ENCODE data around the gene FBXO34. TPM values are rescaled to one million over a fixed set of nuclear protein-coding genes. Genes with fewer than 3 reads are reported as not detected.

The FBXO34 gene, protein sequence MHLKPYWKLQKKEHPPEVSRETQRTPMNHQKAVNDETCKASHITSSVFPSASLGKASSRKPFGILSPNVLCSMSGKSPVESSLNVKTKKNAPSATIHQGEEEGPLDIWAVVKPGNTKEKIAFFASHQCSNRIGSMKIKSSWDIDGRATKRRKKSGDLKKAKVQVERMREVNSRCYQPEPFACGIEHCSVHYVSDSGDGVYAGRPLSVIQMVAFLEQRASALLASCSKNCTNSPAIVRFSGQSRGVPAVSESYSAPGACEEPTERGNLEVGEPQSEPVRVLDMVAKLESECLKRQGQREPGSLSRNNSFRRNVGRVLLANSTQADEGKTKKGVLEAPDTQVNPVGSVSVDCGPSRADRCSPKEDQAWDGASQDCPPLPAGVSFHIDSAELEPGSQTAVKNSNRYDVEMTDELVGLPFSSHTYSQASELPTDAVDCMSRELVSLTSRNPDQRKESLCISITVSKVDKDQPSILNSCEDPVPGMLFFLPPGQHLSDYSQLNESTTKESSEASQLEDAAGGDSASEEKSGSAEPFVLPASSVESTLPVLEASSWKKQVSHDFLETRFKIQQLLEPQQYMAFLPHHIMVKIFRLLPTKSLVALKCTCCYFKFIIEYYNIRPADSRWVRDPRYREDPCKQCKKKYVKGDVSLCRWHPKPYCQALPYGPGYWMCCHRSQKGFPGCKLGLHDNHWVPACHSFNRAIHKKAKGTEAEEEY
- total RNA-seq (2021), result 13.5 to 14.2 TPM (median 13.9 TPM) in 3 replicates
- Bru-seq, nascent RNA, result percentile 79 among the genes with signal in this experiment
- long read RNA-seq, experiment 1, transcript FBXO34-201 (2 exons, 3,464 nt), result major isoform, 67 of 79 reads
- long read RNA-seq, experiment 1, partial matches to known transcripts, result 9 of 79 reads
- long read RNA-seq, experiment 1, other reads (novel, unspliced or antisense), result 3 of 79 reads
- long read RNA-seq, experiment 2, transcript FBXO34-201 (2 exons, 3,464 nt), result major isoform, 5 of 16 reads
- long read RNA-seq, experiment 2, partial matches to known transcripts, result 0 of 16 reads
- long read RNA-seq, experiment 2, other reads (novel, unspliced or antisense), result 11 of 16 reads
- long read RNA-seq, experiment 3, partial matches to known transcripts, result 0 of 1 reads
- long read RNA-seq, experiment 3, other reads (novel, unspliced or antisense), result 1 of 1 reads

DNA sequence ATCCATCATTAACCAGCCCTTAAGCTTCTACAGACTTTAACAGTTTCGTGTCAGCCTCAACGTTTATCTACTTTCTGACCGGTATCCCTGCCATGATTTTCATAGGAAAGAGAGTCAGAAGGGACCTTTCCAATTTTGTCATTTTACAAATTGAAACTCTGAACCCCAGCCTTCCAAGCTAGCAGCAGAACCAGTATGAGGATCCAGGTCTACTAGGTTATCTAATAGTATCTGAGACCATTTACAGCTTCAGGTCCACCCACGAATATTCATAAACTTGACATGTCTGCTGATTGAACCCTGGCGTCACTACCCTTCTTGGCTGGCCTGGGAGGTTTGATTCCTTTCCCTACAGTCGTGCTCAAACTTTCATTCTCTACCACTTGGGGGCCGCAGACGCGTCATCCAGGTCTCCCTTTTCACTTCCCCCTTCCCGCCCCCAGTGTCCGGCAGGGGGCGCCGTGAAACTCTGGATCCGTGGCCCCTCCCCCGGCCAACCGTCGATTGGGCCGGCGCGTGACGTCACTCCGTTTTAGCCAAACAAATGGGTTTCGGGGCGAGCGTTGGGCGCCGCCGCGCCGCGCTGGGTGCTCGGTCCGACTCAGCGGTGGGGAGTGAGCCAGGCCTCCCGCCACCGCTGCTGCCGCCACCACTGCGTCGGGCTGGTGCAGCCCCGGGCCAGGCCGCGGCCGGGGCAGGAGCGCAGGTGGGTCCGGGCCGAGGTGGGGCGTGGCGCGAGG lies at the start of gene FBXO34:
Gene FBXO34 (plus strand): TSS at position 590 of the 740 bp plus-strand sequence. CDS start 78,970 bp downstream, outside the sequence.
- Mint-ChIP-seq H3K4me1 (peaks cover 27% of the 10 kb centered on the region), H3K27ac (peak within 1 kb of the TSS; percentile 89), H3K9me3 (no peaks in the 10 kb centered on the region), H3K27me3 (ENCODE audit: low read depth) (no peaks in the 10 kb centered on the region), H3K4me3 (peak within 1 kb of the TSS; percentile 84), H3K36me3 (no peaks in the 10 kb centered on the region; the same call in none of the 2 replicates)
- ATAC-seq, result peak; percentile 90
- ChIA-PET CTCF (interaction anchor here (0.6 to 4.2 kb wide), 11 partner anchors 8 to 220 kb away, joined by 3 to 48 read pairs (median 3); partner anchors contain the start of gene MAPK1IP1L), POLR2A (interaction anchor here (1.5 kb wide), 1 partner anchor 34 kb away, joined by 3 read pairs; no protein-coding TSS in a partner anchor)
- DNase-seq (ENCODE audit: low spot score), result peak; percentile 99
- no peak for TF ChIP-seq CREB1 (CRISPR knock-in tag; IDR thresholded peaks at IDR 0.05)
- no peak for TF ChIP-seq ELF4 (CRISPR knock-in tag; IDR thresholded peaks at IDR 0.05; ENCODE audit: low read depth)
- TF ChIP-seq, protein P1, sequence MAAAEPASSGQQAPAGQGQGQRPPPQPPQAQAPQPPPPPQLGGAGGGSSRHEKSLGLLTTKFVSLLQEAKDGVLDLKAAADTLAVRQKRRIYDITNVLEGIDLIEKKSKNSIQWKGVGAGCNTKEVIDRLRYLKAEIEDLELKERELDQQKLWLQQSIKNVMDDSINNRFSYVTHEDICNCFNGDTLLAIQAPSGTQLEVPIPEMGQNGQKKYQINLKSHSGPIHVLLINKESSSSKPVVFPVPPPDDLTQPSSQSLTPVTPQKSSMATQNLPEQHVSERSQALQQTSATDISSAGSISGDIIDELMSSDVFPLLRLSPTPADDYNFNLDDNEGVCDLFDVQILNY (CRISPR knock-in tag; IDR thresholded peaks at IDR 0.05), result peak; percentile 85
- TF ChIP-seq, protein P2, sequence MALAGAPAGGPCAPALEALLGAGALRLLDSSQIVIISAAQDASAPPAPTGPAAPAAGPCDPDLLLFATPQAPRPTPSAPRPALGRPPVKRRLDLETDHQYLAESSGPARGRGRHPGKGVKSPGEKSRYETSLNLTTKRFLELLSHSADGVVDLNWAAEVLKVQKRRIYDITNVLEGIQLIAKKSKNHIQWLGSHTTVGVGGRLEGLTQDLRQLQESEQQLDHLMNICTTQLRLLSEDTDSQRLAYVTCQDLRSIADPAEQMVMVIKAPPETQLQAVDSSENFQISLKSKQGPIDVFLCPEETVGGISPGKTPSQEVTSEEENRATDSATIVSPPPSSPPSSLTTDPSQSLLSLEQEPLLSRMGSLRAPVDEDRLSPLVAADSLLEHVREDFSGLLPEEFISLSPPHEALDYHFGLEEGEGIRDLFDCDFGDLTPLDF (CRISPR knock-in tag; IDR thresholded peaks at IDR 0.05), result no peak
- TF ChIP-seq, protein P3, sequence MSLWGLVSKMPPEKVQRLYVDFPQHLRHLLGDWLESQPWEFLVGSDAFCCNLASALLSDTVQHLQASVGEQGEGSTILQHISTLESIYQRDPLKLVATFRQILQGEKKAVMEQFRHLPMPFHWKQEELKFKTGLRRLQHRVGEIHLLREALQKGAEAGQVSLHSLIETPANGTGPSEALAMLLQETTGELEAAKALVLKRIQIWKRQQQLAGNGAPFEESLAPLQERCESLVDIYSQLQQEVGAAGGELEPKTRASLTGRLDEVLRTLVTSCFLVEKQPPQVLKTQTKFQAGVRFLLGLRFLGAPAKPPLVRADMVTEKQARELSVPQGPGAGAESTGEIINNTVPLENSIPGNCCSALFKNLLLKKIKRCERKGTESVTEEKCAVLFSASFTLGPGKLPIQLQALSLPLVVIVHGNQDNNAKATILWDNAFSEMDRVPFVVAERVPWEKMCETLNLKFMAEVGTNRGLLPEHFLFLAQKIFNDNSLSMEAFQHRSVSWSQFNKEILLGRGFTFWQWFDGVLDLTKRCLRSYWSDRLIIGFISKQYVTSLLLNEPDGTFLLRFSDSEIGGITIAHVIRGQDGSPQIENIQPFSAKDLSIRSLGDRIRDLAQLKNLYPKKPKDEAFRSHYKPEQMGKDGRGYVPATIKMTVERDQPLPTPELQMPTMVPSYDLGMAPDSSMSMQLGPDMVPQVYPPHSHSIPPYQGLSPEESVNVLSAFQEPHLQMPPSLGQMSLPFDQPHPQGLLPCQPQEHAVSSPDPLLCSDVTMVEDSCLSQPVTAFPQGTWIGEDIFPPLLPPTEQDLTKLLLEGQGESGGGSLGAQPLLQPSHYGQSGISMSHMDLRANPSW (CRISPR knock-in tag; conservative IDR thresholded peaks at IDR 0.05; ENCODE audit: low read depth), result no peak
- TF ChIP-seq, protein P4, sequence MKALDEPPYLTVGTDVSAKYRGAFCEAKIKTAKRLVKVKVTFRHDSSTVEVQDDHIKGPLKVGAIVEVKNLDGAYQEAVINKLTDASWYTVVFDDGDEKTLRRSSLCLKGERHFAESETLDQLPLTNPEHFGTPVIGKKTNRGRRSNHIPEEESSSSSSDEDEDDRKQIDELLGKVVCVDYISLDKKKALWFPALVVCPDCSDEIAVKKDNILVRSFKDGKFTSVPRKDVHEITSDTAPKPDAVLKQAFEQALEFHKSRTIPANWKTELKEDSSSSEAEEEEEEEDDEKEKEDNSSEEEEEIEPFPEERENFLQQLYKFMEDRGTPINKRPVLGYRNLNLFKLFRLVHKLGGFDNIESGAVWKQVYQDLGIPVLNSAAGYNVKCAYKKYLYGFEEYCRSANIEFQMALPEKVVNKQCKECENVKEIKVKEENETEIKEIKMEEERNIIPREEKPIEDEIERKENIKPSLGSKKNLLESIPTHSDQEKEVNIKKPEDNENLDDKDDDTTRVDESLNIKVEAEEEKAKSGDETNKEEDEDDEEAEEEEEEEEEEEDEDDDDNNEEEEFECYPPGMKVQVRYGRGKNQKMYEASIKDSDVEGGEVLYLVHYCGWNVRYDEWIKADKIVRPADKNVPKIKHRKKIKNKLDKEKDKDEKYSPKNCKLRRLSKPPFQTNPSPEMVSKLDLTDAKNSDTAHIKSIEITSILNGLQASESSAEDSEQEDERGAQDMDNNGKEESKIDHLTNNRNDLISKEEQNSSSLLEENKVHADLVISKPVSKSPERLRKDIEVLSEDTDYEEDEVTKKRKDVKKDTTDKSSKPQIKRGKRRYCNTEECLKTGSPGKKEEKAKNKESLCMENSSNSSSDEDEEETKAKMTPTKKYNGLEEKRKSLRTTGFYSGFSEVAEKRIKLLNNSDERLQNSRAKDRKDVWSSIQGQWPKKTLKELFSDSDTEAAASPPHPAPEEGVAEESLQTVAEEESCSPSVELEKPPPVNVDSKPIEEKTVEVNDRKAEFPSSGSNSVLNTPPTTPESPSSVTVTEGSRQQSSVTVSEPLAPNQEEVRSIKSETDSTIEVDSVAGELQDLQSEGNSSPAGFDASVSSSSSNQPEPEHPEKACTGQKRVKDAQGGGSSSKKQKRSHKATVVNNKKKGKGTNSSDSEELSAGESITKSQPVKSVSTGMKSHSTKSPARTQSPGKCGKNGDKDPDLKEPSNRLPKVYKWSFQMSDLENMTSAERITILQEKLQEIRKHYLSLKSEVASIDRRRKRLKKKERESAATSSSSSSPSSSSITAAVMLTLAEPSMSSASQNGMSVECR (CRISPR knock-in tag; IDR thresholded peaks at IDR 0.05; ENCODE audit: borderline replicate concordance), result no peak
- TF ChIP-seq, protein P5, sequence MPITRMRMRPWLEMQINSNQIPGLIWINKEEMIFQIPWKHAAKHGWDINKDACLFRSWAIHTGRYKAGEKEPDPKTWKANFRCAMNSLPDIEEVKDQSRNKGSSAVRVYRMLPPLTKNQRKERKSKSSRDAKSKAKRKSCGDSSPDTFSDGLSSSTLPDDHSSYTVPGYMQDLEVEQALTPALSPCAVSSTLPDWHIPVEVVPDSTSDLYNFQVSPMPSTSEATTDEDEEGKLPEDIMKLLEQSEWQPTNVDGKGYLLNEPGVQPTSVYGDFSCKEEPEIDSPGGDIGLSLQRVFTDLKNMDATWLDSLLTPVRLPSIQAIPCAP (CRISPR knock-in tag; IDR thresholded peaks at IDR 0.05), result no peak
- no peak for TF ChIP-seq PRRX2 (CRISPR knock-in tag; IDR thresholded peaks at IDR 0.05)
- no peak for TF ChIP-seq NR2C2 (CRISPR knock-in tag; IDR thresholded peaks at IDR 0.05)
- TF ChIP-seq NR3C1 (CRISPR knock-in tag; conservative IDR thresholded peaks at IDR 0.05; ENCODE audit: low read depth), result no peak
- TF ChIP-seq JUN (CRISPR knock-in tag; IDR thresholded peaks at IDR 0.05), result no peak
- no peak for TF ChIP-seq ATF1 (CRISPR knock-in tag; IDR thresholded peaks at IDR 0.05)
- TF ChIP-seq EMX1 (CRISPR knock-in tag; IDR thresholded peaks at IDR 0.05), result no peak
- TF ChIP-seq RORB (CRISPR knock-in tag; IDR thresholded peaks at IDR 0.05), result no peak
- TF ChIP-seq, protein P6, sequence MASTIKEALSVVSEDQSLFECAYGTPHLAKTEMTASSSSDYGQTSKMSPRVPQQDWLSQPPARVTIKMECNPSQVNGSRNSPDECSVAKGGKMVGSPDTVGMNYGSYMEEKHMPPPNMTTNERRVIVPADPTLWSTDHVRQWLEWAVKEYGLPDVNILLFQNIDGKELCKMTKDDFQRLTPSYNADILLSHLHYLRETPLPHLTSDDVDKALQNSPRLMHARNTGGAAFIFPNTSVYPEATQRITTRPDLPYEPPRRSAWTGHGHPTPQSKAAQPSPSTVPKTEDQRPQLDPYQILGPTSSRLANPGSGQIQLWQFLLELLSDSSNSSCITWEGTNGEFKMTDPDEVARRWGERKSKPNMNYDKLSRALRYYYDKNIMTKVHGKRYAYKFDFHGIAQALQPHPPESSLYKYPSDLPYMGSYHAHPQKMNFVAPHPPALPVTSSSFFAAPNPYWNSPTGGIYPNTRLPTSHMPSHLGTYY (CRISPR knock-in tag; IDR thresholded peaks at IDR 0.05), result no peak
- no peak for TF ChIP-seq RELA (CRISPR knock-in tag; IDR thresholded peaks at IDR 0.05; ENCODE audit: borderline replicate concordance)
- TF ChIP-seq, protein P7, sequence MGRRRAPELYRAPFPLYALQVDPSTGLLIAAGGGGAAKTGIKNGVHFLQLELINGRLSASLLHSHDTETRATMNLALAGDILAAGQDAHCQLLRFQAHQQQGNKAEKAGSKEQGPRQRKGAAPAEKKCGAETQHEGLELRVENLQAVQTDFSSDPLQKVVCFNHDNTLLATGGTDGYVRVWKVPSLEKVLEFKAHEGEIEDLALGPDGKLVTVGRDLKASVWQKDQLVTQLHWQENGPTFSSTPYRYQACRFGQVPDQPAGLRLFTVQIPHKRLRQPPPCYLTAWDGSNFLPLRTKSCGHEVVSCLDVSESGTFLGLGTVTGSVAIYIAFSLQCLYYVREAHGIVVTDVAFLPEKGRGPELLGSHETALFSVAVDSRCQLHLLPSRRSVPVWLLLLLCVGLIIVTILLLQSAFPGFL (CRISPR knock-in tag; IDR thresholded peaks at IDR 0.05; ENCODE audit: borderline replicate concordance), result no peak
- TF ChIP-seq, protein P8, sequence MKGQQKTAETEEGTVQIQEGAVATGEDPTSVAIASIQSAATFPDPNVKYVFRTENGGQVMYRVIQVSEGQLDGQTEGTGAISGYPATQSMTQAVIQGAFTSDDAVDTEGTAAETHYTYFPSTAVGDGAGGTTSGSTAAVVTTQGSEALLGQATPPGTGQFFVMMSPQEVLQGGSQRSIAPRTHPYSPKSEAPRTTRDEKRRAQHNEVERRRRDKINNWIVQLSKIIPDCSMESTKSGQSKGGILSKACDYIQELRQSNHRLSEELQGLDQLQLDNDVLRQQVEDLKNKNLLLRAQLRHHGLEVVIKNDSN (CRISPR knock-in tag; IDR thresholded peaks at IDR 0.05), result no peak
- TF ChIP-seq MYBL2 (CRISPR knock-in tag; IDR thresholded peaks at IDR 0.05), result peak; percentile 85
